HUES64 (cell line): ENCODE data around the gene GNG3.
"Not testable (repeated sequence)": the region's sequence is repeated elsewhere in the genome, so short reads cannot be mapped to it uniquely, and the experiment has no call there.

ENCODE experiments used
- H3K27ac ChIP-seq: 2 replicates; pipeline ENCODE4 v1.7.0; 2013; ENCODE audit warnings: low read depth, low read length, inconsistent platforms
- H3K27me3 ChIP-seq: 2 replicates; pipeline ENCODE4 v1.6.1; 2013; ENCODE audit warnings: mild to moderate bottlenecking, low read length; ENCODE audit not compliant: insufficient read depth
- H3K36me3 ChIP-seq: 2 replicates; pipeline ENCODE4 v1.6.1; 2013; ENCODE audit warnings: mild to moderate bottlenecking, low read length; ENCODE audit not compliant: insufficient read depth
- H3K4me1 ChIP-seq: 2 replicates; pipeline ENCODE4 v1.6.1; 2013; ENCODE audit warnings: mild to moderate bottlenecking, low read length, moderate library complexity; ENCODE audit not compliant: insufficient read depth
- H3K4me3 ChIP-seq: 2 replicates; pipeline ENCODE4 v1.5.1; 2013; ENCODE audit warnings: mild to moderate bottlenecking, low read length, moderate library complexity
- H3K9ac ChIP-seq: 2 replicates; pipeline ENCODE4 v1.6.1; 2013; ENCODE audit warnings: mild to moderate bottlenecking, low read depth, low read length
- H3K9me3 ChIP-seq: 2 replicates; pipeline ENCODE4 v1.6.1; 2013; ENCODE audit warnings: low read depth, low read length; ENCODE audit not compliant: insufficient read depth
- WGBS: fragments of 150-250, 120-280 bp; methylation state at CpG from one replicate; pipeline ENCODE4 v1.1.7; 2013; ENCODE audit warnings: missing lambda C conversion rate; 5-methylcytosine and 5-hydroxymethylcytosine counted together

Gene GNG3

DNA sequence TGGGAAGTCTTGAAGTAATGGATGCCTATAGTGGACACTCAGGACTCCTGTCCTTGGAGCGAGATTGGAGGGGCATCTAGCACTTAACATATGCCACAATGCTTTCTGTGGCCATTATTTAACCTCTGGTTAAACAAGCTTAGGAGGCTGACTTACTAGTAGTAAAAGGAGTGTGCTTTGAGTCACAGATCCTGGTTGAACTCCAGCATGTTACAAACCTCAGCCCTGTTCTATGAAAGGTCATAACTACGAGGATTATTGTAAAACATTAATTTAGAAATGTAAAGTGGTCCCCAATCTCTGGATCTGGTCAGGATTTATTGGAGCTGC is 34.3 kb upstream of the GNG3 start:
- no peak overlapping the region for H3K27ac ChIP-seq
- no peaks in the 10 kb centered on the region for H3K9me3 ChIP-seq
- H3K4me1 ChIP-seq: peaks cover 7% of the 10 kb centered on the region; the same call in 1 of the 2 replicates
- whole genome bisulfite sequencing: 96% methylated on average over 2 of the region's 2 CpGs
- H3K36me3 ChIP-seq: peaks cover 44% of the 10 kb centered on the region
- peak overlapping the region; percentile 77; the same call in 1 of the 2 replicates for H3K4me3 ChIP-seq
- H3K9ac ChIP-seq: no peak overlapping the region
- H3K27me3 ChIP-seq: no peaks in the 10 kb centered on the region

DNA sequence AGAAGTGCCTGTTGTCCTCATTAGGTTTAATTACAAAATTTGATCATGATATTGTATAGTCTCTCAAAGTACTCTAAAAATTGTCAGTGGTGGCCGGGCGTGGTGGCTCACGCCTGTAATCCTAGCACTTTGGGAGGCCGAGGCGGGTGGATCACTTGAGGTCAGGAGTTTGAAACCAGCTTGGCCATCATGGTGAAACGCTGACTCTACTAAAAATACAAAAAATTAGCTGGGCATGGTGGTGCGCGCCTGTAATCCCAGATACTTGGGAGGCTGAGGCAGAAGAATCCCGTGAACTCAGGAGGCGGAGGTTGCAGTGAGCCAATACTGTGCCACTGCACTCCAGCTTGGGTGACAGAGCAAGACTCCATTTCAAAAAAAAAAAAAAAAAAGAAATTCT is 32.1 kb upstream of the GNG3 start:
- WGBS: 97% methylated on average over 10 of the region's 10 CpGs
- H3K4me1 ChIP-seq, H3K27ac ChIP-seq, H3K9ac ChIP-seq, H3K4me3 ChIP-seq, H3K9me3 ChIP-seq, H3K27me3 ChIP-seq: not testable (repeated sequence)
- H3K36me3 ChIP-seq: peaks cover 44% of the 10 kb centered on the region

GRCh38 chr11:62676698-62677097 is 30.8 kb upstream of the GNG3 start:
- H3K9ac ChIP-seq: no peak overlapping the region
- H3K4me3 ChIP-seq: no peak overlapping the region
- 85% methylated on average over 6 of the region's 6 CpGs for WGBS
- H3K4me1 ChIP-seq: peaks cover 7% of the 10 kb centered on the region; the same call in 1 of the 2 replicates
- H3K9me3 ChIP-seq: no peaks in the 10 kb centered on the region
- no peak overlapping the region for H3K27ac ChIP-seq
- H3K36me3 ChIP-seq: peaks cover 44% of the 10 kb centered on the region
- no peaks in the 10 kb centered on the region for H3K27me3 ChIP-seq

GRCh38 chr11:62677156-62677555 is 30.3 kb upstream of the GNG3 start:
- no peak overlapping the region for H3K9ac ChIP-seq
- H3K4me3 ChIP-seq: peak overlapping the region; percentile 96
- H3K9me3 ChIP-seq: no peaks in the 10 kb centered on the region
- 93% methylated on average over 5 of the region's 6 CpGs for WGBS
- H3K27ac ChIP-seq: no peak overlapping the region
- H3K36me3 ChIP-seq: peaks cover 44% of the 10 kb centered on the region
- H3K4me1 ChIP-seq: peaks cover 7% of the 10 kb centered on the region; the same call in 1 of the 2 replicates
- H3K27me3 ChIP-seq: no peaks in the 10 kb centered on the region

GRCh38 chr11:62677714-62678113 is 29.8 kb upstream of the GNG3 start:
- Histone ChIP-seq H3K9ac (peak overlapping the region; percentile 89; the same call in 1 of the 2 replicates), H3K36me3 (peaks cover 43% of the 10 kb centered on the region), H3K27me3 (no peaks in the 10 kb centered on the region), H3K4me1 (peaks cover 7% of the 10 kb centered on the region; the same call in 1 of the 2 replicates), H3K9me3 (no peaks in the 10 kb centered on the region), H3K27ac (no peak overlapping the region), H3K4me3 (peak overlapping the region; percentile 96)
- WGBS: 94% methylated on average over 15 of the region's 15 CpGs

DNA sequence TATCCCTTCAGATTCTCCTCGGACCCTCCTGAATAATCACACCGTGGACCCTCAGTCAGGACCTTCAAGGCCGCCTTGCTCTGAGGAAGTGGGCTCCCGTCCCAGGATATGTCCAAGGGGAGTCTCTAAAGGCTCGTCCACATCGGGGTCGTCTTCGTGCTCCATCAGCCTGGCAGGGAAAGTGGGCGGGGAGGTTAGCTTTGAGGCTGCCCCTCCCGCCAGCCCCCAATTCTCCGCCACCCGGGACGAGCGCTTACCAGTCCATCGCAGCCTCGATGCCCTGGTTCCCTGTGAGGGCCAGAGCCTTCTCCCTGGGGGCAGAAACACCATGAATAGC is 29.1 kb upstream of the GNG3 start:
- no peaks in the 10 kb centered on the region for H3K9me3 ChIP-seq
- H3K36me3 ChIP-seq: peaks cover 37% of the 10 kb centered on the region
- WGBS: 7% methylated on average over 16 of the region's 16 CpGs
- no peaks in the 10 kb centered on the region for H3K27me3 ChIP-seq
- H3K4me1 ChIP-seq: peaks cover 7% of the 10 kb centered on the region; the same call in 1 of the 2 replicates
- H3K4me3 ChIP-seq: peak overlapping the region; percentile 96
- H3K9ac ChIP-seq: peak overlapping the region; percentile 89
- peak overlapping the region; percentile 60 for H3K27ac ChIP-seq

DNA sequence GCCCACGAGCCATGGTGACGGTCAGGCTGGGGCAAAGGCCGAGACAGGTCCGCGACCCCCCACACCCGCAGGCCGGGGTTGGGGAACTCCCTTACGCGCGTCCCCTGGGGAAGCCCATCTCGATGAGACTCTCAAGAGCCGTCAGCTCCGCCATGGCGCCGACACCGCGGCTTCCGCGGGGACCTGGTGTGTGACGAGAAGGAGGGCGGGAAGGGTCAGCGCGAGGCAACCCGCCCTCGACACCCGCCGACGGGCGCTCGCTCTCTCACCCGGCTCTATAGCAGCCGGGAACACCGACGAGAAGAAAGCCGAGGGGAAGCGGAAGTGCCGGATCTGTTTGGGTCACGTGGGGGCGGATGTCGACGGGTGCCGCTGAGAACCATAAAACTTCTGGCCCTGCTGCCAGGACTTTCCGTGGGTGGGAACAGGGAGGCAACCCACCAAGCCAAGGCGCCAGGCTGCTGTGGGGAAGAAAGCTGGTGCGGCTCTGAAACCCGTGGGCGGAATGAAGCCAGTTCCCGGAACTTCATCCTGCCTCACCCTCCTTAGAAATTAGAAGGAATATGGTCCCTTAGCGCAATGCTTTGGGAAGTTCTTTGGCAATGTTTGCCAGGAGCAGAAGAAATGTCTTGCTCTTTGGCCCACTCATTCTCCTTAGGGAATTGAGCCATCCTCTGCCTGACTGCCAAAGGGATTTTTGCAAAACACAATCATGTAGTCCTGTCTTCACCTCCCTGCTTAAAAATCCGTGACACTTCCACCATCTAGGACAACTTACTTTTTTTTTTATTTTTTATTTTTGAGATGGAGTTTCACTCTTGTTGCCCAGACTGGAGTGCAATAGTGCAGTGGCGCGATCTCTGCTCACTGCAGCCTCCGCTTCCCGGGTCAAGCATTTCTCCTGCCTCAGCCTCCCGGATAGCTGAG is 28.4 kb upstream of the GNG3 start, which contains the start of gene UBXN1:
TSS of gene UBXN1 (minus strand) at position 304 of the 927 bp plus-strand sequence. CDS start at position 154, 150 bp downstream.
- Histone ChIP-seq H3K9me3 (no peaks in the 10 kb centered on the region), H3K4me1 (peaks cover 7% of the 10 kb centered on the region; the same call in 1 of the 2 replicates), H3K36me3 (peaks cover 33% of the 10 kb centered on the region), H3K27ac (peak within 1 kb of the TSS; percentile 60), H3K9ac (peak within 1 kb of the TSS; percentile 89), H3K27me3 (no peaks in the 10 kb centered on the region), H3K4me3 (peak within 1 kb of the TSS; percentile 96)
- 9% methylated on average over 53 of the region's 55 CpGs for WGBS

DNA sequence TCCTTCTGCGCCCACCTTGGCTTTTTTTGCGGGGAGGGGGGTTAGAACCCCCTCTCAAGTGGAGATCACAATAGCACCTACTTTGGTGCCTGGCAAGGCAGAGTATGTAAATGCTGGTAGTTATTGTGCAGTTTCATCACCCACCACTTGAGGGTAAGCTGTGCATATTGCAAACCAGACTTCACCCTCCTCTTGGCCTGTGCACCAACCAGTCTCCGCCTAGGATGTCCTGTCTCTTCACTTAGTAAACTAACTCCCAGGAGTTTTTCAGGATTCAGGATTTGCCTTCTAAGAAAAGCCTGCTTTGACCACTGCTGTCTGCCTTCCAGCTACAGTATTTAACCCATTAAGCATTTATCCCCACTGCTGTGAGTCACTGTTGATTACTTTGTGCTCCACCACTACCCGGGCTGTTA is 26.6 kb upstream of the GNG3 start:
- H3K27ac ChIP-seq: no peak overlapping the region
- 87% methylated on average over 4 of the region's 4 CpGs for WGBS

DNA sequence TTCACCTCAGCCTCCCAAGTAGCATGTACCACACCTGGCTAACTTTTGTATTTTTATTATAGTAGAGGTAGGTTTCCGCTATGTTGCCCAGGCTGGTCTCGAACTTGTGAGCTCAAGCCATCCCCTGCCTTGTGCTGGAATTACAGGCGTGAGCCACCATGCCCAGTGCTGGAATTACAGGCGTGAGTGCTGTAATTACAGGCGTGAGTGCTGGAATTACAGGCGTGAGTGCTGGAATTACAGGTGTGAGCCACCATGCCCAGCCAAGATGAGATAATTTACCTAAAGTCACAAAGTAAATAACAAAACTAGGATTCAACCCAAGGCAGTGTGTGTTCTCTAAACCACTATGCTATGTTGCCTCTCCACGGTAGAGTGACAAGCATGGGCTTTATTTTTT is 25.0 kb upstream of the GNG3 start:
- WGBS: 93% methylated on average over 7 of the region's 7 CpGs
- Histone ChIP-seq H3K9ac (no peak overlapping the region), H3K27ac (no peak overlapping the region), H3K9me3 (no peaks in the 10 kb centered on the region), H3K4me1 (peaks cover 6% of the 10 kb centered on the region; the same call in 1 of the 2 replicates), H3K27me3 (no peaks in the 10 kb centered on the region), H3K36me3 (peaks cover 5% of the 10 kb centered on the region), H3K4me3 (no peak overlapping the region)

More for the DNA sequence above, 26.6 kb upstream of the GNG3 start:
- Histone ChIP-seq H3K9ac (peak overlapping the region; percentile 12; the same call in 1 of the 2 replicates), H3K4me1 (peaks cover 7% of the 10 kb centered on the region; the same call in 1 of the 2 replicates), H3K36me3 (peaks cover 20% of the 10 kb centered on the region), H3K4me3 (no peak overlapping the region), H3K27me3 (no peaks in the 10 kb centered on the region), H3K9me3 (no peaks in the 10 kb centered on the region)

DNA sequence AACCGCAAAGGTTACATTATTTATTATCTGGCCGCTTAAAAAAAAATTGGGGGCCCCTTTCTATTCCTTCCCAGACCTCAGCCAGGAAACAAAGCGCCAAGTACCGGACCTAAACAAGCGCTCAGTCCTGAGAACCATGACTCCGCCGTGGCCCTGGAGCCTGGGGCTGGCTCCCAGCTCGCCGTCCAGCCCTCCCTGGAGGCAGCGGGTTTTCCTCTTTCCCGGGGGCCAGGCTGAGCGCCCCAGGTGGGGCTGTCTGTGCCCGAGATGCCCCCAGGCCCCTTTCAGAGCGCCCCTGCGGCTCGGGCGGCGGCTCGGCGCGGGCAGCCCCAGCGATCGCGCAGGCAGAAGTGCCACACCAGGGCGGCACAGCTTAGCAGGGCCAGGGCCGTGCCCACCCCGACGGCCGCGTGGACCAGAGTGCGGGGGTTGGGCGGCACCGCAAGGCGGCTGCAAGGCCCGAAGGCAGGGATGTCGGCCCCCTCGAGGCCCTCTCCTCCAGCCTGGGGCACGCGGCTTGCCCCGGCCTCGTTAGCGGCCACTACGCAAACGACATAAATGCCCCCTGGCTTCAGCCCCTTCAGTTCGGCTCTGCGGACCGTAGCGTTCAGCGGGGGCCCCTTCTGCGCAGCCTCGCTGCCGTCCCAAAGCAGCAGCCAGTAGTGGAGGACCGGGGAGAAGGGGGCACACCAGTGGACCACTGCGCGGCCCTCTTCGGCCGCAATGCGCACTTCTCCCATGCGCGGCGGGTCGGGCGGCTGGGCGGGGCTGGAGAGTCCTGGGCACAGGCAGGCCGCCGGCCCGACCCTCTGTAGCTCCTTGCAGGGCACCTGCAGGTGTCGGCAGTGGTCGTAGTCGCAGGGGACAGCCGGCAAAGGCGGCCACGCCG is 19.7 kb upstream of the GNG3 start:
- no peaks in the 10 kb centered on the region for H3K4me1 ChIP-seq
- no peak overlapping the region for H3K9ac ChIP-seq
- no peak overlapping the region for H3K27ac ChIP-seq
- no peak overlapping the region for H3K4me3 ChIP-seq
- H3K9me3 ChIP-seq: no peaks in the 10 kb centered on the region
- WGBS: 94% methylated on average over 74 of the region's 74 CpGs
- no peaks in the 10 kb centered on the region for H3K27me3 ChIP-seq
- peaks cover 27% of the 10 kb centered on the region for H3K36me3 ChIP-seq

DNA sequence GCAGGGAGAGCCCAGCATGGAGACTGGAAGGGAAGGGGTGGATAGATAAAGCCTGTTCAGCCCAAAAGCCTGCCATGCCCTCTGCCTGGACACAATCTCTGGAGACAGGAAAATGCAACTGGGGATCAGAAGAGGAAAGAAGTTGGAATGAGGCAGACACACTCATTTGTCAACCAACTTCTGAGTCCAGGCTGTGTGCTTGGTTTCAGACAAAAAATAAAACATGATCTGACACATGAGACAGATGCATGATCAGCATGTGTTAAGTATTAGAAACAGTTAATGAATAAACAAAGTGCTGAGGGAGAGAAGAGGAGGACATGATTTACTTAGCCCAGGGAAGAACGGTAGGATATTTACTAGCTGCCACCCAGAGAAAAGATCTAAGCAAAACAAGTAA is 19.0 kb upstream of the GNG3 start:
- Histone ChIP-seq H3K4me3 (no peak overlapping the region), H3K4me1 (no peaks in the 10 kb centered on the region), H3K36me3 (peaks cover 34% of the 10 kb centered on the region), H3K27me3 (no peaks in the 10 kb centered on the region), H3K9ac (no peak overlapping the region), H3K27ac (no peak overlapping the region), H3K9me3 (no peaks in the 10 kb centered on the region)
- WGBS: 90% methylated on average over 1 of the region's 1 CpG
